NCI-H2227 treated with DMSO at 0.1 percent for 48 hours (cell line): ENCODE results near the gene MINK1.
"Not testable (repeated sequence)": the region's sequence is repeated elsewhere in the genome, so short reads cannot be mapped to it uniquely, and the experiment has no call there.

Source experiments
- DNase-seq: peaks from one replicate; lab custom pipeline; 2025; lab: John Stamatoyannopoulos, UW

Gene MINK1

DNA sequence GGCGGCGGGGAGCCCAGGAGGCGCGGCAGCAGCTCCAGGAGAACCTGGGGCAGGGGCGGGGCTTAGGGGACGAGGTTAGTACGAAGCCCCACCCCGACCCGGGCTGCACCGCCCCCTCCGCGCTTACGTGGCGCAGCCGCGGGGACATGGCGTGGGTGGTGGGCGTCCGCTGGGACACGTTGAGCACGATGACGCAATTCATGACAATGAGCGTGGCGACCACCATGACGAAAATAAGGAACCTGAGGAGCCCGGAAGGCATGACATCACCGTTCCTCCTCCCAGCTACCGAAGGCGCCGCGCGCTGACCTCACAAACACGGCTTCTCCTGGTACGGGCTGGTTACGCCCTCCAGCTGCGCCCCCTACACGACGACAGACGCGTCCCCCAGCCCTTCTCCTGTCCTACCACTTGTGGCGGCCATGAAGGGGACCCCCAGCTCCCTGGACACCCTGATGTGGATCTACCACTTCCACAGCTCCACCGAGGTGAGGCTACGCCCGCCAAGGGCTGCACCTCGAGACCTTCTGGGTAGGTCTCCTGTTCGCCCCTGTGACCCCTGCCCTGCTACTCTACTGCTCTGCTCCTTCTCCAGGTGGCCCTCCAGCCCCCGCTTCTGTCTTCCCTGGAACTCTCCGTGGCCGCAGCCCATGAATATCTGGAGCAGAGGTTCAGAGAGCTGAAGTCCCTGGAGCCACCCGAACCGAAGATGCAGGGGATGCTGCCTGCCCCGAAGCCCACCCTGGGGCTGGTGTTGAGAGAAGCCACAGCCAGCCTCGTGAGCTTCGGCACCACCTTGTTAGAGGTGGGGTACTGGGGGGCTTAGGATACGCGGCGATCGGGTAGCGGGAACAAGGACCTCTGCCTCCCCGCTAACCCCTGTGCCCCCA is 66.4 kb downstream of the MINK1 start, which contains the start of gene C17orf107:
TSS of gene C17orf107 (plus strand) at position 196 of the 890 bp plus-strand sequence. CDS start at position 423, 227 bp downstream.
- DNase-seq: no peak

DNA sequence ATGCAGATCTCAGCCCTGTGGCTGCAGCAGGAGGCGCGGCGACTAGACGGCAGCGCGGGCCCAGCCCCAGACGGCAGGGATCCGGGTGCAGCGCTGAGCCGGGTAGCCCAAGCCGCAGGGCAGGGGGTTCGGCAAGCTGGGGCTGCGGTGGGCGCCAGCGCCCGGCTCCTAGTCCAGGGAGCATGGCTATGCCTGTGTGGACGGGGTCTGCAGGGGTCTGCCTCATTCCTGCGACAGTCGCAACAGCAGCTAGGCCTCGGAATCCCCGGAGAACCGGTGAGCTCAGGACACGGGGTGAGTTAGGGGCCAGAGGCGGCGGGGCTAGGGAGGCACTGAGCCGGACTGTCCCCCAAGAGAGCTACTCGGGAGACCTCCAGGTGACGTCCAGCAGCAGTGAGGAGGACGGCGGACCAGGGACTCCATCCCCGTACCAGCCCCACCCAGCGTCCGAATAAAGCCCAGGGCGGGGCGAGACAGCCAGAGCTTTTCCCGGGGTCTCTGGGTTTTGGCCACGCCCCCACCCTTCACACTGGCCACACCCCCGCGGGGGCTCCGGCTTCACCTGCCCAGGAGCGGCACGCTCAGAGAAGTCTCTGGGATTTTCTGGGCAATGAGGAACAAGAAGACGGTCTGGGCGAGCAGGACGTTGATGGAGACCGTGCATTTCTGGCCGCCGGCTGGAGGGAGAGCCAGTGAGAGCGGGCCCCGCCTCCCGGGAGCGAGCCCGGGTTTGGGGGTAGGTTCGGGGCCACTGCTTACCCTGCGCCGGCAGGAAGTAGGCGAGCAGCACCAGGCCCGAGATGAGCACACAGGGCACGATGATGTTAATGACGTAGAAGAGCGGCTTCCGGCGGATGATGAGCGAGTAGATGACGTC is 67.3 kb downstream of the MINK1 start:
- no peak for DNase-seq

DNA sequence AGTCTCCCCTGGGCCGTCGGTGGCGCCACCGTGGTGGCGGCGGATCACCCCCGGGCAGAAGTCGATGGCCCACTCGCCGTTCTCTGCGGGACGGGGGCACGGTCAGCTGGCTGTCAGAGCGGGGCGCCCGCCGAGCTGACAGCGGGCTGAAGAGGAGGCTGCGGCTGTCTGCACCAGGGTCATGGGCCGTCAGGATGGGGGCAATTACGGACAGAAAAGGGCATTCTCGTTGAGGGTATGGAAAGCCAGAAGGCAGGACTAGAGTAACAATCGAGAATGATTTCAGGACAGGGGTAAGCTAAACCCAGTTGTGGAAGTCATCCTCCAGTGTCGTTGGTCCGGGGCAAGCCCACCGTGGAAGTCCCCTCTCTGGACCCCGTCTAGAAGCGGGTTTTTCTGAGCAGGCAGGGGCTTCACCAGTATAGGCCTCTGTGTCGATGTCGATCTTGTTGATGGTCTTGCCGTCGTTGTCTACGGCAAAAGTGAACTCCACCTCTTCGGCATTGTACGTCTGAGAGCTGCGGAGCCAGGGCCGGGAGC is 68.0 kb downstream of the MINK1 start:
- no peak for DNase-seq

DNA sequence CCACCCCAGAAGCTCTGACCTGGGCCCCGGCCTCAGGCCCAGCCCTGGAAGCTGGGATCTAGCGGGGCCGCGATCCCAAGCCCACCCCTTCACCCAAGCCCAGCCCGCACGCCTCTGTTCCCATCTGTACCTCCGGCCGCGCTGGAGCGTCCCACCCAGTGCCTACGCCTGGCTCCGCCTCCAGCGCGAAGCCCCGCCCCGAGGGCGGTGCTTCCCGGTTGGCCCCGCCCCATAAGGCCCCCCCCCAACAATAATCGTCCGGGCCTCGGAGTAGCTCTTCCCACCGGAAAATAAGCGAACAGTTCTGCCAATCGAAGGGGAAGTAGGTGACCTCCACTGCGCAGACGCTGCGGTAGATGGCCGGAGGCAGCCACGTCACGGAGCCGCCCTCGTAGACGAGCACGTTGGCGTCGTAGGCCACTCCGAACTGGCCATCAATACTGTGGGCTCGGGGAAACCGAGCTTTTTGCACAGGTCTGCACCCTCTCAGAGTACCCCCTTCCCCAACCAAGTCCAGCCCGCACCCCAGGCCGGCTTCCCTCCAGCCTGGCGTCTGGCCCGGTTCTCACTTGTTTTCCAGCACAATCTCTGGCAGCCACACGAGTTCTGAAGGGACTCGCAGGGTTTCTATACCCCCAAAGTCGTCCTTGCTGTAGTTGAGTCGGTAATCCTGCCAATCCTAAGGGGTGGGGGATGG is 68.7 kb downstream of the MINK1 start:
- DNase-seq: no peak

DNA sequence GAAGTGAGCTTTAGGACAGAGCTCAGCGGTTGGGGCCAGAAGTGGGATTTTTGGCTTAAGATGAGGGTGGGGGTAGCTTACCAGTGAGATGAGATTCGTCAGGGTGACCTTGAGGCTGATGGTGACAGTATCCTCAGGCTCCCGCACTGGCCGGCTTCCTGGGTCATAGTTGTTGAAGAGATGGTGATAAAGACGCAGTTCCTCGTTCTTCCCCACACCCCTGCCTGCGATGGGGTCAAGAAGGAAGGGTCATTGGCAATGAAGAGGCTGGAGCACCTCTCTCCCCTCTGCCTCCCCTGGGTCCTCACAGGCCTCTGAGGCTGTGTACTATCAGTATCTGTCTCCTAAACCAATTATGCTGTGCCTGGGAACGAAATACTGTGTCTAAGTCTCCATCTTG is 69.4 kb downstream of the MINK1 start:
- DNase-seq: no peak

DNA sequence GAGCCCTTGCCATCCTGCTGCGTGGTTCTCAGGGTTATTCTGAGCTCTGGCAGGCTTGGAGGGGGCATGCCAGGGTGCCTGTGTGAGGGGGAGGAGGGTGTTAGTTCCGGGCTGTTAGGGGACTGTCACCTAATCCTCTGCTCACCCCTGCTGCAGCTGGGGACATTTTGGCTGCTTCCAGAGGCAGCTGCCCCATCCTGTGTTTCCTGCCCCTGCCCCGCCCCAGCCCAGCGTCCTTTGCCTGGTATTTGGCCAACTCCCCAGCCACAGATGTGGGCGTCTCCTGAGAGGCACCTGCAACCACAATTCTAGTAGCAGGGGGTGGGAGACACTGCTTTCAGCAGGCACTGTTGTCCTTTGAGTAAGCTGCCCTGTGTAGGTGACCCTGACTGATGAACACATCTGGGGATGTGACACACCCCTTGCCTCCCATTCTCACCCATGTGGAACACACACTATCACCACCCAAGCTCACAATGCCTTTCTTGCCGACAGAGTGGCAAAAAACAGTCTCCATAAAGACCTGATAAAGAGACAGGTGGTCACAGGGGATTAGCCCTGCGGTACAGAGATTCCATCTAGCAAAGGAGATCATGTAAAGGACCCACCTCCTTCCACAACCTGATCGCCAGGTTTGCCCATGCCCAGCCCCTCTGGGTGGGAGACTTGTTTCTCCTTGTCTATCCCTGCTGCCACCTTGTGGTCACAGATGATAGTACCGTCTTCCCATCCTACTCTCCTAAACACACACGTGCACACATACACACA is 70.1 kb downstream of the MINK1 start, which contains the start of gene CHRNE:
TSS of gene CHRNE (minus strand) at position 48 of the 768 bp plus-strand sequence. CDS start at position 13, 35 bp downstream.
- DNase-seq: peak; percentile 53

DNA sequence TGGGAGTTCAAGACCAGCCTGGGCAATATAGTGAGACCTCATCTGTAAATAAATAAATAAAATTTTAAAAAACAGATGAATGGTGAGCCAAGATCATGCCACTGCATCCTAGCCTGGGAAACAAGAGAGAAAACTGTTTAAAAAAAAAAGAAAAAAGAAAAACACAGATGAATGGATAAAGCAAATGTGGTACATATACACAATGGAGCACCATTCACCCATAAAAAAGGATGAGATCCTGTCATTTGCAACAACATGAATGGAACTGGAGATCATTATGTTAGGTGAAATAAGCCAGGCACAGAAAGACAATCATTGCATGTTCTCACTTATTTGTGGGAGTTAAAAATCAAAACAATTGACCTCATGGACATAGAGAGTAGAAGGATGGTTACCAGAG is 73.5 kb downstream of the MINK1 start:
- not testable (repeated sequence) for DNase-seq

GRCh38 chr17:4908301-4908700 is 75.2 kb downstream of the MINK1 start:
- DNase-seq: no peak

- peak; percentile 26 for DNase-seq
Measured at GRCh38 chr17:4908711-4909496, 75.8 kb downstream of the MINK1 start.

DNA sequence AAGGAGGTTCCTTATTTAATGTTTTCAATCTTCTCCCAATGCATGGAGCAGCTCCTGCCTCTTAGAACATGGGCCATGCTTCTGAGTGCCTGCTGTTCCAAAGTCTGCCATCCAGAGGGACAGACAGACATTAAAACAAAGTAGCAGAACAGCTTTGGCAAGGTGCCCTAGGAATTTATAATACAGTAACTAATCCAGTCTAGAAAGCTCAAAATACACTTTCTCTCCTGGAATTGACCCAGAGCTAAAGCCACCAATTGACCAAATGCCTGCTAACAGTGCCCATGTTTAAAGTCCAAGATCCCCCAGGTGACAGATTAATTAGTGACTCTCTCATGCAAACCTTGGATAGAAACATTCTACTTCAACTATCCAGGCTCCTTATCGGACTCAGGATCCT is 80.9 kb downstream of the MINK1 start:
- DNase-seq: no peak

DNA sequence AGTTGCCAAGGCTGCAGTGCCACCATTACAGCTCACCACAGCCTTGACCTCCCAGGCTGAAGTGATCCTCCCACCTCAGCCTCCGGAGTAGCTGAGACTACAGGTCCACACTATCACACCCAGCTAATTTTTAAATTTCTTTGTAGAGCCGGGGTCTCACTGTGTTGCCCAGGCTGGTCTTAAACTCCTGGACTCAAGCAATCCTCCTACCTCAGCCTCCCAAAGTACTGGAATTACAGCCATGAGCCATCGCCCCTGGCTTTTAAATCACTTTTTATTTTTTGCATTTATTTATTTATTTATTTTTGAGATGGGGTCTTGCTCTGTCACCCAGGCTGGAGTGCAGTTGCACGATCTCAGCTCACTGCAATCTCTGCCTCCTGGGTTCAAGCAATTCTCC is 81.4 kb downstream of the MINK1 start:
- DNase-seq: not testable (repeated sequence)

- DNase-seq: no peak
Measured at GRCh38 chr17:4919511-4920047, 86.4 kb downstream of the MINK1 start.

DNA sequence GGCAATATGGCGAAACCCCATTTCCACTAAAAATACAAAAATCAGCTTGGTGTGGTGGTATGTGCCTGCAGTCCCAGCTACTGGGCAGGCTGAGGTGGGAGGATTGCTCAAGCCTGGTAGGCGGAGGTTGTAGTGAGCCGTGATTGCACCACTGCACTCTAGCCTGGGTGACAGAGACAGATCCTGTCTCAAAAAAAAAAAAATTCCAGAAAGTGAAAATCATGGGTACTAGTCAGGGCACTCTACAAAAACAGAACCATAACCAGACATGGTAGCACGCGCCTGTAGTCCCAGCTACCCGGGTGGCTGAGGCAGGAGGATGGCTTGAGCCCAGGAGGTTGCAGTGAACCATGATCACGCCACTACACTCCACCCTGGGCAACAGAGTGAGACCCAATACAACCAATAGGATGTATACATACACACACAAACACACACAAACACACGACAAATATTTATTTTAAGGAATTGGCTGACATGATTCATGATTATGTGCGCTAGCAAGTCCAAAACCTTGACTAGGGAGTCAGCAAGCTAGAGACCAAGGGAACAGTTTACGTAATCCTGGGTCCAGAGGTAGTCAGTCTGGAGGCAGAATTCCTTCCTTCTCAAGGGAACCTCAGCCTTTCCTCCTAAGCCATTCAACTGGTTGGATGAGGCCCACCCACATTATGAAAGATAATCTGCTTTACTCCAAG is 87.4 kb downstream of the MINK1 start:
- no peak for DNase-seq

GRCh38 chr17:4921320-4921719 is 88.2 kb downstream of the MINK1 start:
- DNase-seq: no peak

DNA sequence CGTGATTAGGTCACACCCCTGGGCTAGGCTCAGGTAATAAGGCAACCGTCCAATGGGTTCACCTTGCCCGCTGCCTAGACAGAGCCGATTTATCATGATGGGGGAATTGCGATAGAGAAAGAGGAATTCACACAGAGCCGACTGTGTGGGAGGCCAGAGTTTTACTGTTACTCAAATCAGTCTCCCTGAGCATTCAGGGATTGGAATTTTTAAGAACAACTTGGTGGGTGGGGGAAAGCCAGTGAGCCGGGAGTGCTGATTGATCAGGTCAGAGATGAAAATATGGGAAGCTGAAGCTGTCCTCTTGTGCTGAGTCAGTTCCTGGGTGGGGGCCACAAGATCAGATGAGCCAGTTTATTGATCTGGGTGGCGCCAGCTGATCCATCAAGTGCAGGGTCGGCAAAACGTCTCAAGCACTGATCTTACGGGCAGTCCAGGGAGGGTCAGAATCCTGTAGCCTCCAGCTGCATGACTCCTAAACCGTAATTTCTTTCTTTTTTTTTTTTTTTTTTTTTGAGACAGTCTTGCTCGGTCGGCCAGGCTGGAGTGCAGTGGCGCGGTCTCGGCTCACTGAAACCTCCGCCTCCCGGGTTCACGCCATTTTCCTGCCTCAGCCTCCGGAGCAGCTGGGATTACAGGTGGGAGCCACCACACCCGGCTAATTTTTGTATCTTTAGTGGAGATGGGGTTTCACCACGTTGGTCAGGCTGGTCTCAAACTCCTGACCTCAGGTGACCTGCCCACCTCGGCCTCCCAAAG is 93.6 kb downstream of the MINK1 start:
- not testable (repeated sequence) for DNase-seq

GRCh38 chr17:4928881-4929280 is 95.7 kb downstream of the MINK1 start:
- no peak for DNase-seq

GRCh38 chr17:4931963-4932362 is 98.8 kb downstream of the MINK1 start, which contains the start of gene GP1BA:
Gene GP1BA (plus strand): TSS chr17:4932277. CDS start chr17:4932605, 328 bp downstream.
- DNase-seq: no peak

DNA sequence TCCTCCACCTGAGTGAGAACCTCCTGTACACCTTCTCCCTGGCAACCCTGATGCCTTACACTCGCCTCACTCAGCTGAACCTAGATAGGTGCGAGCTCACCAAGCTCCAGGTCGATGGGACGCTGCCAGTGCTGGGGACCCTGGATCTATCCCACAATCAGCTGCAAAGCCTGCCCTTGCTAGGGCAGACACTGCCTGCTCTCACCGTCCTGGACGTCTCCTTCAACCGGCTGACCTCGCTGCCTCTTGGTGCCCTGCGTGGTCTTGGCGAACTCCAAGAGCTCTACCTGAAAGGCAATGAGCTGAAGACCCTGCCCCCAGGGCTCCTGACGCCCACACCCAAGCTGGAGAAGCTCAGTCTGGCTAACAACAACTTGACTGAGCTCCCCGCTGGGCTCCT is 99.6 kb downstream of the MINK1 start:
- no peak for DNase-seq
